GM21528 (cell line): ENCODE results near the gene TGDS.

Experiments
- ATAC-seq: cut with Tn5 transposase; IDR thresholded peaks from one replicate; pipeline ENCODE4 v1.9.1; 2021; ENCODE audit warnings: mild to moderate bottlenecking, moderate library complexity; ENCODE audit not compliant: unreplicated experiment, low FRiP score

TGDS gene

GRCh38 chr13:94601446-94602431, 5.8 kb upstream of the TGDS start, which contains the start of gene GPR180:
Gene GPR180 (plus strand): TSS chr13:94601857. CDS start chr13:94601928, 71 bp downstream.
- ATAC-seq, result peak; percentile 100

GRCh38 chr13:94599877-94600276, 3.9 kb upstream of the TGDS start:
- no peak for ATAC-seq

- no peak for ATAC-seq
These were observed 2.3 kb upstream of the TGDS start for GRCh38 chr13:94598281-94598680.

- no peak for ATAC-seq
These were observed 621 bp upstream of the TGDS start for GRCh38 chr13:94596575-94596971.

- peak; percentile 59 for ATAC-seq
These were observed 677 bp downstream of the TGDS start for GRCh38 chr13:94595001-94595949.

- ATAC-seq, result no peak
These were observed 5.2 kb downstream of the TGDS start for GRCh38 chr13:94590744-94591143.

- ATAC-seq, result no peak
These were observed 7.4 kb downstream of the TGDS start for GRCh38 chr13:94588541-94588940.

GRCh38 chr13:94586371-94586770, 9.6 kb downstream of the TGDS start:
- no peak for ATAC-seq

GRCh38 chr13:94585543-94586101, 10.3 kb downstream of the TGDS start:
- no peak for ATAC-seq

- ATAC-seq, result no peak
These were observed 12.0 kb downstream of the TGDS start for GRCh38 chr13:94583926-94584325.

GRCh38 chr13:94579063-94579462, 16.9 kb downstream of the TGDS start:
- no peak for ATAC-seq

GRCh38 chr13:94569615-94570014, 26.3 kb downstream of the TGDS start:
- ATAC-seq, result no peak

- ATAC-seq, result no peak
These were observed 27.5 kb downstream of the TGDS start for GRCh38 chr13:94568443-94568842.

GRCh38 chr13:94567581-94567980, 28.4 kb downstream of the TGDS start:
- no peak for ATAC-seq

GRCh38 chr13:94561126-94561525, 34.8 kb downstream of the TGDS start:
- no peak for ATAC-seq

GRCh38 chr13:94560116-94560515, 35.8 kb downstream of the TGDS start:
- ATAC-seq, result no peak

- no peak for ATAC-seq
These were observed 36.6 kb downstream of the TGDS start for GRCh38 chr13:94559222-94559795.

GRCh38 chr13:94558716-94559115, 37.2 kb downstream of the TGDS start:
- ATAC-seq, result no peak

GRCh38 chr13:94557684-94558235, 38.2 kb downstream of the TGDS start:
- no peak for ATAC-seq

- no peak for ATAC-seq
These were observed 39.3 kb downstream of the TGDS start for GRCh38 chr13:94556621-94557020.
